Suprapubic skin (tissue), 4 donors: ENCODE results near the gene ZNF598. TPM values are rescaled to one million over a fixed set of nuclear protein-coding genes. Genes with fewer than 3 reads are reported as not detected.

Source experiments
- DNase-seq, 2 donors: peaks; one replicate each; pipeline ENCODE4 v3.0.0-alpha.2; 2019; ENCODE audit warnings: low spot score in 2 of 2
- H3K27ac ChIP-seq: fragments of 200-600 bp; sonication (generic); one replicate; pipeline ENCODE4 v1.5.1; 2019
- H3K27me3 ChIP-seq: fragments of 200-600 bp; sonication (generic); one replicate; pipeline ENCODE4 v1.5.1; 2019
- H3K36me3 ChIP-seq: fragments of 200-600 bp; sonication (generic); one replicate; pipeline ENCODE4 v1.5.1; 2019
- H3K4me1 ChIP-seq: fragments of 200-600 bp; sonication (generic); one replicate; pipeline ENCODE4 v1.5.1; 2019
- H3K4me3 ChIP-seq: fragments of 200-600 bp; sonication (generic); one replicate; pipeline ENCODE4 v1.5.1; 2019; ENCODE audit warnings: mild to moderate bottlenecking
- H3K9me3 ChIP-seq: fragments of 200-600 bp; sonication (generic); one replicate; pipeline ENCODE4 v1.5.1; 2019
- CTCF ChIP-seq, 2 donors: fragments of 200-600 bp in 1 of 2; fragments of 450-650 bp in 1 of 2; sonication (generic) in 1 of 2; IDR thresholded peaks; one replicate each; pipeline ENCODE4 v1.5.1; 2016 to 2019; ENCODE audit warnings: antibody characterized with exemption in 2 of 2, mild to moderate bottlenecking in 1 of 2, moderate library complexity in 1 of 2
- EP300 ChIP-seq: sonication (generic); formaldehyde crosslinking; IDR thresholded peaks from one replicate; pipeline ENCODE4 v1.6.1; 2017; ENCODE audit warnings: antibody characterized with exemption
- POLR2A ChIP-seq, 2 donors: fragments of 450-650 bp; IDR thresholded peaks; one replicate each; pipeline ENCODE4 v1.6.1; 2017; ENCODE audit warnings: antibody characterized with exemption in 2 of 2, mild to moderate bottlenecking in 2 of 2, moderate library complexity in 2 of 2
- POLR2AphosphoS5 ChIP-seq, 3 donors: sonication (generic); formaldehyde crosslinking; IDR thresholded peaks; one replicate each; pipeline ENCODE4 v1.6.1; 2017; ENCODE audit warnings: antibody characterized with exemption in 3 of 3
- WGBS: methylation state at CpG from one replicate; pipeline ENCODE4 v1.1.5; 2018; 5-methylcytosine and 5-hydroxymethylcytosine counted together
- total RNA-seq, 4 donors: library from RNA; depleted of rRNA; stranded (reverse); fragments of >200 nt; gene quantifications; one replicate each; pipeline ENCODE4 v1.1.0, GENCODE V29; 2016

The ZNF598 gene
- total RNA-seq, 4 donors from 2014 or later = 69.4 to 103 (median 84.0) TPM

DNA sequence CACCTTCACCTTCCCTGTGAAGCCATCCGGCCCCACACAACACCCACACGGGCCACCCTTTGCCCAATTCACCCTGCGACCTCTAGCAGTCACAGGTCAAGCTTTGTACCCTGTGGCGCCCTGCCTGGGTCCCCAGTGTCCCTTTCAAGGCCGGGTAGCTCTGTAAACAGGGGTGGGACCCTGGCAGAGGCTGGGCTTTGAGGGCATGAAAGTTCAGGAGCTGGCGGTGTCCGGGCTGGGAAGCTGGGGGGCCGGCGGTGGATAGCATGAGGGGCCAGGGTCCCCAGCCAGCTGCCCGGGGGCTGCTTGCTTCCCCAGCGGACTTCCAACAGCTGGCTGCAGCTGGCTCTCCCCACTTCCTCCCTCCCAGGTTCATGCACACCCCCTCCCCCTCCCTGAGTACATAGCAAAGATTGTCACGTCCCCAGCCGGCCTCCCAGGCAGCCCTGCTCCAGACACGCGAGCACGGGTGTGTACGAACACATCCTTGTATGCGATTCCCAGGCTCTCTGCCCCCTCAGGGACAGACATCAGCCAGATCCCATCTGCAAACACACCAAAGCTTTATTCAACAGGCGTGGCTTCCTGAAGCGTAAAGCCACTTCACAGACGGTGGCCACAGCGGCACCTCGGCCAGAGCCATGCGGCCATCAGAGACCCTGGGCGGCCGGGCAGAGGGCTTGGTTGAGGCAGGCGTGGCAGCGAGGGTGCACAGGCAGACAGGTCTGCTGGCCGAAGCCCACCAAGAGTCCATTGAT, 29.8 kb upstream of the ZNF598 start:
- Histone ChIP-seq H3K36me3 (peaks cover 9% of the 10 kb centered on the region), H3K4me3 (peak overlapping the region; percentile 7), H3K27me3 (no peaks in the 10 kb centered on the region), H3K9me3 (no peaks in the 10 kb centered on the region), H3K4me1 (peaks cover 84% of the 10 kb centered on the region), H3K27ac (peak overlapping the region; percentile 64)
- TF ChIP-seq EP300 = no peak
- TF ChIP-seq POLR2A (IDR thresholded peaks at IDR 0.05) = no peak
- no peak for TF ChIP-seq POLR2AphosphoS5 (IDR thresholded peaks at IDR 0.05)
- no peak for TF ChIP-seq CTCF (IDR thresholded peaks at IDR 0.05)
- peak in 1 of 2 donors; percentile 79 for DNase-seq
- WGBS = 44% methylated on average over 17 of the region's 29 CpGs

DNA sequence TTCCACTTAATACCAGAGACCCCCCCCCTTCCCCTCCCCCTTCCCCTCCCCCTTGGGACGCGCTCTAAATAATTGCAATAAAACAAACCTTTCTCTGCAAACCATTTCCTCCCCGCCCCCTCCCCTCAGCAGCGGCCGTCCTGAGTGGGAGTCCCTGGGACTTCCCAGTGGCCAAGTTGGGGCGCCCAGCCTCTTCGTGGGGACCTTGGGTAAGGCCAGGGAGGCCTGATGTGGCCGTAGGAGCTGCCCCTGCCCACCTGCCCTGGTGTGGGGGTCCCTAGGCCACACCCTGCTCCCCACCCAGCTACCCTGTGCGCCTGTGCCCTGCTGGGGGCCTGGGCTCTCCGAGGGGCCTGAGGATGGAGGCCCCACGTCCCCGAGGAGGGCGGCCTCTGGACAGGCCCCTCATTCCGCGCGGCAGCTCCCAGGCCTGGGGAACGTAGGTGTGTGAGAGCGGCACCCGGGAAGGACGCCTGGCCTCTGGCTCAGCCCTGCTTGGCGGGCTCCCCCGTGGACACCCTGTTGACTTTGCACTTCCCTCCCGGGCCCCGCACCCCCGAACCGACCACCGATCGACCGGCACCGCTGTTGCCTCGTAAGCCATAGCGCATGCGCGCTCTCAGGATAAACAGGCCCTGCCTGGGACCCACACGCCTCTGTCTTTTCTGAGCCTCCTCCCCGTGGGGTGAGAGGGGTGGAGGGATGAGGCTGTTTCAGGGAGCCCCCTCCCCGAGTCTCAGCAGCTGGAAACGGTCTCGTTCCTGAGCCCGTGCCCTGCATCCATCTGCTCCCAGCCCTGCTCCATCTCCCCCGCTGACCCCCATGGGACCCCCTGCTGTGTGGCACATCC, 29.0 kb upstream of the ZNF598 start:
- WGBS = 64% methylated on average over 24 of the region's 41 CpGs
- no peak for TF ChIP-seq POLR2AphosphoS5 (IDR thresholded peaks at IDR 0.05)
- H3K4me1 ChIP-seq = peaks cover 83% of the 10 kb centered on the region

DNA sequence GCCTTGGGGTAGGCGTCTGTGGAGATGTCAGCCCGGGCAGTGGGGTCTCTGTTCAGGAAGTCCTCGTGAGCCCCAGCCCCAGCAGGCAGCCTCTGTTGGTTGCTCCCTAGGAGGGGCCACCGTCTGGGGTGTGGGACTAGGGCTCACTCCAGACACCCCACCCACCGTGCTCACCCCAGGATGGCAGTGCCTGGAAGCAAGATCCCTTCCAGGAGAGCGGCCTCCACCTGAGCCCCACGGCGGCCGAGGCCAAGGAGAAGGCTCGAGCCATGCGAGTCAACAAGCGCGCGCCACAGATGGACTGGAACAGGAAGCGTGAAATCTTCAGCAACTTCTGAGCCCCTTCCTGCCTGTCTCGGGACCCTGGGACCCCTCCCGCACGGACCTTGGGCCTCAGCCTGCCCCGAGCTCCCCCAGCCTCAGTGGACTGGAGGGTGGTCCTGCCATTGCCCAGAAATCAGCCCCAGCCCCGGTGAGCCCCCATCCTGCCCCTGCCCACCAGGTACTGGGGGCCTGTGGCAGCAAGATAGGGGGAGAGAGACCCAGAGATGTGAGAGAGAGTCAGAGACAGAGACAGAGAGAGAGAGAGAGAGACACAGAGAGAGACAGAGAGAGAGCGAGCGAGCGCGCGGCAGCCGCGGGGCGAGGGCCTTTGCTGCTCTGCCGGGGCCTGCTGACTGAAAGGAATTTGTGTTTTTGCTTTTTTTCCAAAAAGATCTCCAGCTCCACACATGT, 28.2 kb upstream of the ZNF598 start:
- H3K36me3 ChIP-seq = peaks cover 9% of the 10 kb centered on the region
- H3K9me3 ChIP-seq = no peaks in the 10 kb centered on the region
- H3K4me1 ChIP-seq = peaks cover 83% of the 10 kb centered on the region
- no peak for TF ChIP-seq CTCF (IDR thresholded peaks at IDR 0.05)
- H3K4me3 ChIP-seq = no peak overlapping the region
- peak overlapping the region; percentile 70 for H3K27ac ChIP-seq
- H3K27me3 ChIP-seq = no peaks in the 10 kb centered on the region
- peak in 1 of 2 donors; percentile 67 for DNase-seq
- WGBS = 77% methylated on average over 17 of the region's 29 CpGs

More for the DNA sequence above, 29.0 kb upstream of the ZNF598 start:
- H3K9me3 ChIP-seq = no peaks in the 10 kb centered on the region
- no peaks in the 10 kb centered on the region for H3K27me3 ChIP-seq
- DNase-seq = peak in 1 of 2 donors; percentile 72
- H3K36me3 ChIP-seq = peaks cover 9% of the 10 kb centered on the region
- H3K4me3 ChIP-seq = no peak overlapping the region
- H3K27ac ChIP-seq = peak overlapping the region; percentile 64

DNA sequence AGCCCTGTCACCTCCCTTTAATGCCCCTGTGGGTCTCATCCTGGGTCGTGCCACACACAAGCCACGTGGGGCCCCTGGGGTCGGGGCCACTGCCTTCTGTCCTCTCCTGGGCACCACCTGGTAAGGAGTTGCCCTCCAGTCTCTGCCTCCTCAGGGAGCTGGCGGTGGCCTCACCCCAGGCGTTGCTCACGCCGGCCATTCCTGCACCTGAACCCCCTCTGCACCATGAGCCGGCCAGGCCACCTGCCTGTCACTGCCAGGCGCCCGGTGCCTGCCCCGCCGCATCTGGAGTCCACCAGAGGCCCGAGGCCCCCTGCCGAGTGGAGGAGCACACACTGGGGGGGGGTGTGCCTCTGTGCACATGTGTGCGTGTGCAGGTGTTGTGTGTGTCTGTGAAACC, 27.5 kb upstream of the ZNF598 start:
- DNase-seq = no peak
- Histone ChIP-seq H3K36me3 (peaks cover 9% of the 10 kb centered on the region), H3K4me1 (peaks cover 85% of the 10 kb centered on the region), H3K27me3 (no peaks in the 10 kb centered on the region), H3K9me3 (no peaks in the 10 kb centered on the region), H3K4me3 (no peak overlapping the region), H3K27ac (no peak overlapping the region)
- no peak for TF ChIP-seq EP300
- TF ChIP-seq POLR2AphosphoS5 (IDR thresholded peaks at IDR 0.05) = no peak
- no peak for TF ChIP-seq CTCF (IDR thresholded peaks at IDR 0.05)
- TF ChIP-seq POLR2A (IDR thresholded peaks at IDR 0.05) = no peak
- WGBS = 89% methylated on average over 8 of the region's 15 CpGs

DNA sequence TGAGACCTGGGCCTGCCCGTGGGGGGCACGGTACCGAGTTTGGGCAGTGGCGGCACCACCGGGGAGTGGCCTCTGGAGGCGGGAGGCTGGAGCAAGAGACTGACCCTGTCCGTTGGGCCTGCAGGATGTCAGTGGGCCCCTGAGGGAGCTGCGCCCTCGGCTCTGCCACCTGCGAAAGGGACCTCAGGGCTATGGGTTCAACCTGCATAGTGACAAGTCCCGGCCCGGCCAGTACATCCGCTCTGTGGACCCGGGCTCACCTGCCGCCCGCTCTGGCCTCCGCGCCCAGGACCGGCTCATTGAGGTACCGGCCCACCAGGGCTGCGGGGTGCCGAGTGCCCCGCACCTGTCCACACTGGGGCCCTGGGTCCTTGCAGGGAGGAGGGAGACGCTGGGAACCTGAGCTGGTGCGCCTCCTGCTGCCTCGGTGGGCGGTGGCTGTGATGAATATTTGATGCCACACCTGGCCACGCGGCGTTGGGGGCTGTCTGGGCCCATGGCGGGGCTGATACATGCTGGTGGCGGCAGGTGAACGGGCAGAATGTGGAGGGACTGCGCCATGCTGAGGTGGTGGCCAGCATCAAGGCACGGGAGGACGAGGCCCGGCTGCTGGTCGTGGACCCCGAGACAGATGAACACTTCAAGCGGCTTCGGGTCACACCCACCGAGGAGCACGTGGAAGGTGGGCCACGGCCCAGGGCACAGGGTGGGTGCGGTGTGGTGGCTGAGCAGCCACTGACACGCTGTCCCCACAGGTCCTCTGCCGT, 26.8 kb upstream of the ZNF598 start:
- H3K36me3 ChIP-seq = peaks cover 9% of the 10 kb centered on the region
- TF ChIP-seq POLR2AphosphoS5 (IDR thresholded peaks at IDR 0.05) = no peak
- no peak for TF ChIP-seq CTCF (IDR thresholded peaks at IDR 0.05)
- no peak for TF ChIP-seq EP300
- no peak for TF ChIP-seq POLR2A (IDR thresholded peaks at IDR 0.05)
- H3K27ac ChIP-seq = peak overlapping the region; percentile 75
- no peaks in the 10 kb centered on the region for H3K9me3 ChIP-seq
- H3K27me3 ChIP-seq = no peaks in the 10 kb centered on the region
- H3K4me3 ChIP-seq = peak overlapping the region; percentile 35
- WGBS = 66% methylated on average over 18 of the region's 47 CpGs
- no peak for DNase-seq
- peaks cover 84% of the 10 kb centered on the region for H3K4me1 ChIP-seq
